ENCODE data around the gene GSTK1.
"Not testable (repeated sequence)": the region's sequence is repeated elsewhere in the genome, so short reads cannot be mapped to it uniquely, and the experiment has no call there.

GSTK1 gene

GRCh38 chr7:143239813-143240212 is 23.4 kb upstream of the GSTK1 start:
- no peak for DNase-seq

- peak in 3 of 4 experiments; percentile 8 to 42 (median 37) for DNase-seq
Measured at GRCh38 chr7:143240291-143241168, 22.7 kb upstream of the GSTK1 start.

- no peak for DNase-seq
Measured at GRCh38 chr7:143242306-143242705, 20.9 kb upstream of the GSTK1 start.

GRCh38 chr7:143243111-143243510 is 20.1 kb upstream of the GSTK1 start:
- DNase-seq = no peak

- DNase-seq = no peak
Measured at GRCh38 chr7:143243614-143244013, 19.6 kb upstream of the GSTK1 start.

- DNase-seq = no peak
Measured at GRCh38 chr7:143244321-143244720, 18.9 kb upstream of the GSTK1 start.

GRCh38 chr7:143245123-143245522 is 18.1 kb upstream of the GSTK1 start:
- DNase-seq = no peak

- DNase-seq = no peak
Measured at GRCh38 chr7:143247372-143247771, 15.9 kb upstream of the GSTK1 start.

GRCh38 chr7:143248761-143249354 is 14.4 kb upstream of the GSTK1 start:
- DNase-seq = no peak

- DNase-seq = no peak
Measured at GRCh38 chr7:143250199-143250598, 13.0 kb upstream of the GSTK1 start.

GRCh38 chr7:143250822-143251221 is 12.4 kb upstream of the GSTK1 start:
- DNase-seq = no peak

GRCh38 chr7:143252006-143252405 is 11.2 kb upstream of the GSTK1 start:
- DNase-seq = no peak

GRCh38 chr7:143255564-143255963 is 7.7 kb upstream of the GSTK1 start:
- no peak for DNase-seq

- DNase-seq = no peak
Measured at GRCh38 chr7:143256325-143256724, 6.9 kb upstream of the GSTK1 start.

- no peak for DNase-seq
Measured at GRCh38 chr7:143256932-143257331, 6.3 kb upstream of the GSTK1 start.

GRCh38 chr7:143257501-143257900 is 5.7 kb upstream of the GSTK1 start:
- DNase-seq = no peak

- DNase-seq = no peak
Measured at GRCh38 chr7:143258831-143259230, 4.4 kb upstream of the GSTK1 start.

GRCh38 chr7:143259765-143260164 is 3.5 kb upstream of the GSTK1 start:
- no peak for DNase-seq

- DNase-seq = no peak
Measured at GRCh38 chr7:143261901-143262300, 1.3 kb upstream of the GSTK1 start.

GRCh38 chr7:143264196-143264568 is 941 bp downstream of the GSTK1 start:
- not testable (repeated sequence) for DNase-seq

- no peak for DNase-seq
Measured at GRCh38 chr7:143265017-143265693, 1.9 kb downstream of the GSTK1 start.

- no peak for DNase-seq
Measured at GRCh38 chr7:143269251-143269650, 6.0 kb downstream of the GSTK1 start.

- DNase-seq = no peak
Measured at GRCh38 chr7:143271240-143271639, 8.0 kb downstream of the GSTK1 start.

- DNase-seq = no peak
Measured at GRCh38 chr7:143272871-143273270, 9.6 kb downstream of the GSTK1 start.
